Prostate gland (tissue), 2 donors: ENCODE results near the gene ASIC2. TPM values are rescaled to one million over a fixed set of nuclear protein-coding genes. Genes with fewer than 3 reads are reported as not detected.

Experiments
- DNase-seq: peaks from one replicate; pipeline ENCODE4 v3.0.0-alpha.2; 2019; ENCODE audit warnings: low spot score
- H3K27ac ChIP-seq, 2 donors: fragments of 200-600 bp; sonication (generic); 2 replicates each; pipeline ENCODE4 v1.5.1; 2017 to 2019
- H3K27me3 ChIP-seq: fragments of 200-600 bp; sonication (generic); replicated peaks from 2 replicates; pipeline ENCODE4 v1.5.1; 2019; ENCODE audit not compliant: insufficient read depth
- H3K36me3 ChIP-seq, 2 donors: fragments of 200-600 bp; sonication (generic); 1 replicate in 1 of 2; 2 replicates in 1 of 2; pipeline versions ENCODE4 v1.5.1 to v1.8.1; 2017 to 2019
- H3K4me1 ChIP-seq: fragments of 200-600 bp; sonication (generic); replicated peaks from 2 replicates; pipeline ENCODE4 v1.5.1; 2019
- H3K4me3 ChIP-seq, 2 donors: fragments of 200-600 bp; sonication (generic); 2 replicates each; pipeline ENCODE4 v1.5.1; 2017 to 2019
- H3K9me3 ChIP-seq: fragments of 200-600 bp; sonication (generic); 2 replicates; pipeline ENCODE4 v1.5.1; 2017
- CTCF ChIP-seq, 4 experiments: fragments of 200-600 bp in 2 of 4; fragments of 450-650 bp in 2 of 4; sonication (generic) in 2 of 4; IDR thresholded peaks; 1 replicate in 3 of 4; 2 replicates in 1 of 4; pipeline ENCODE4 v1.5.1; 2016 to 2019; ENCODE audit warnings: antibody characterized with exemption in 4 of 4, mild to moderate bottlenecking in 2 of 4, moderate library complexity in 2 of 4
- POLR2A ChIP-seq: fragments of 450-650 bp; IDR thresholded peaks from one replicate; pipeline ENCODE4 v1.6.1; 2016; ENCODE audit warnings: antibody characterized with exemption, mild to moderate bottlenecking
- POLR2AphosphoS5 ChIP-seq: sonication (generic); formaldehyde crosslinking; IDR thresholded peaks from one replicate; pipeline ENCODE4 v1.6.1; 2017; ENCODE audit warnings: antibody characterized with exemption
- WGBS: methylation state at CpG from one replicate; pipeline ENCODE4 v1.1.5; 2018; 5-methylcytosine and 5-hydroxymethylcytosine counted together
- intact Hi-C: fragments of 100-400 bp; cut with DNase I; formaldehyde crosslinking; loops from one replicate; pipeline ENCODE4 v1.14.2; 2022
- total RNA-seq, 2 donors: library from RNA; depleted of rRNA; stranded (reverse); fragments of >200 nt; gene quantifications; one replicate each; pipeline ENCODE4 v1.1.0, GENCODE V29; 2016

The ASIC2 gene
- total RNA-seq, 2 donors from 2014 or later = 3.2 TPM; not detected in 1

- TF ChIP-seq CTCF (IDR thresholded peaks at IDR 0.05) = no peak
- TF ChIP-seq POLR2AphosphoS5 = no peak
- H3K27ac ChIP-seq = no peak overlapping the region
- no peaks in the 10 kb centered on the region for H3K9me3 ChIP-seq
- H3K4me1 ChIP-seq = no peaks in the 10 kb centered on the region
- intact Hi-C loops = no loop called here
- H3K27me3 ChIP-seq = no peaks in the 10 kb centered on the region
- no peak overlapping the region for H3K4me3 ChIP-seq
- DNase-seq = no peak
- H3K36me3 ChIP-seq = no peaks in the 10 kb centered on the region
- WGBS = 80% methylated on average over 4 of the region's 4 CpGs
These were observed 240.2 kb downstream of the ASIC2 start for GRCh38 chr17:33052856-33053255.

GRCh38 chr17:33050611-33051140 lies 242.4 kb downstream of the ASIC2 start:
- H3K27ac ChIP-seq = no peak overlapping the region
- no peaks in the 10 kb centered on the region for H3K4me1 ChIP-seq
- DNase-seq = no peak
- no peaks in the 10 kb centered on the region for H3K27me3 ChIP-seq
- no peak overlapping the region for H3K4me3 ChIP-seq
- no peak for TF ChIP-seq POLR2AphosphoS5
- H3K36me3 ChIP-seq = no peaks in the 10 kb centered on the region
- no peaks in the 10 kb centered on the region for H3K9me3 ChIP-seq
- intact Hi-C loops = no loop called here
- 68% methylated on average over 1 of the region's 1 CpG for WGBS

DNA sequence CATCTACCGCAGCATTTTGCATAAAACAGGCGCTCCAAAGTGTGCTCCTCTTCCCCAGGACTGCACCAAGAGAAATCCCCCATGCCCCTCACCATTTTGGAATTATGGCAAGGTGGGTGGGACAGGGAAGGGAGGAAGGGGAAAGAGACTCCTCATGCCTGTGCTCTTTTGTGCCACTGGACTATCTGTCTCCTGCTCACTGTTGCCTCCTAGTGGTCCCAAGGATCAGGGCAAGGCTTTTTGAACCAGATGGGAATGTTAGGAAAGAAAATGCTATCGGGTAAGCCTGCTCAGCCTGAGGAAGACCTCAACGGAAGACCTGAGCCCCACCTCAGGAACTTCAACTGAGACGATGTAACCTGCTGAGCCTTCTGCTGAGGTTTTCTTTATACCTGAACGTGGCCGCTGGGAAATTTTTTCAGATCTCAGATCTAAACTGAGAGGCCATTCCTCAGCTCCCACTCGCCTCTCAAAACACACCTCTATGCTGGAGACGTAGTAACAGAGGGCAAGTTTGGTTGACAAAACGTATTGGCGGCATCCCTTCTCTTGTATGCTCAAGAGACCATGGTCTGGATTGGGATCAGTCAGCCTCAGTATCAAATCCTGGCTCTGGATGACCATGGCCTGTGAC lies 243.2 kb downstream of the ASIC2 start:
- no peak for DNase-seq
- H3K27ac ChIP-seq = no peak overlapping the region
- no peaks in the 10 kb centered on the region for H3K36me3 ChIP-seq
- no peak overlapping the region for H3K4me3 ChIP-seq
- intact Hi-C loops = no loop called here
- H3K9me3 ChIP-seq = no peaks in the 10 kb centered on the region
- no peaks in the 10 kb centered on the region for H3K4me1 ChIP-seq
- WGBS = 63% methylated on average over 11 of the region's 11 CpGs
- TF ChIP-seq POLR2A = no peak
- TF ChIP-seq CTCF (IDR thresholded peaks at IDR 0.05) = peak in 3 of 4 experiments; percentile 29 to 52 (median 48)
- no peak for TF ChIP-seq POLR2AphosphoS5
- no peaks in the 10 kb centered on the region for H3K27me3 ChIP-seq

DNA sequence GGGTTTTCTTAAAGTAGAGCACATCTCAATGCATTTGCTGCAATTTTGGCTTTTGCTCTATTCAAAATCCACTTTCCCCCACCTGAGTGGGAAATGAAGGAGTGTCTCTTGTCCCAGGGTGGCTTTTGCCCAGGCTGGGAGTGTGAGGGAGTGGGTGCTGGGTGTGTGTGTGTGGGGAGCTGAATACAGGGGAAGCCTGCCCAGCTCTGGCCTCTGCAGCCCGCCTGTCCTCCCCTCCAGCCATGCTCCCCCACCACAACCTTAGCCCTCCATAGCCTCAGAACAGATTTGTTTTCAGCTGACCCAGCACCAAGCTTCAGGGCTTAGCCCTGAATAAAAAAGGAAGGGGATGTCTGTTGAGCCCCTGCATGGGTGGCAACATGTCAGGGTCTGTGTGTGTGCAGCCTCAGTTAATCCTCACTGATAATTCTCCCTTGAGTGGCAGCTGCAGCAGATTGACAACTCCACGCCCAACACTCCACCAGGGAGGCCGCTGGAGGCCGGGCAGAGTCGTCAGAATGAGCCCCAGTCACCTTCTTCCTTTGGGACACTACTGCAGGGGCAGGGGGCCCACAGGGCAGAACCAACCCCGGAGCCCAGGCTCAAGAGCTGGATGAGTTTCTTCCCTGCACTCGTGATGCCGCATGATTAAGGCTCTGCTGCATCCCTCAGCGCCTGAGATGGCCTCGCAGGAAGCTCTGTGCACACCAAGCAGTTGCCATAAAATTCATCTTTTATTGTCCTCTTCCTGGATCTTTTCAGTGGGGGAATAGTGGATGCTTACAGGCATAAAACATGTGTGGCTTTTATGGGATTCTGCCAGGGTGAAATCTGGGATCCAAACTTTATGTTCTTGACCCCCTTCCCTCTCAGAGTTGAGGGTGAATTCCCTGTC lies 246.5 kb downstream of the ASIC2 start:
- no peaks in the 10 kb centered on the region for H3K27me3 ChIP-seq
- 47% methylated on average over 10 of the region's 10 CpGs for WGBS

More for the DNA sequence above, 246.5 kb downstream of the ASIC2 start:
- intact Hi-C loops = no loop called here
- H3K27ac ChIP-seq = no peak overlapping the region
- no peaks in the 10 kb centered on the region for H3K9me3 ChIP-seq
- H3K4me3 ChIP-seq = no peak overlapping the region
- DNase-seq = no peak
- no peaks in the 10 kb centered on the region for H3K36me3 ChIP-seq
- TF ChIP-seq POLR2AphosphoS5 (no peak), POLR2A (no peak), CTCF (IDR thresholded peaks at IDR 0.05) (no peak)
- H3K4me1 ChIP-seq = no peaks in the 10 kb centered on the region
